AG10803 (cell line): ENCODE data around the gene TNIP1.

Experiments used
- DNase-seq: peaks from one replicate; pipeline ENCODE4 v3.0.0; 2010; ENCODE audit warnings: low read depth
- H3K4me3 ChIP-seq: 2 replicates; pipeline ENCODE4 v1.5.1; 2011; ENCODE audit warnings: mild to moderate bottlenecking, low read length, control low read depth
- TF ChIP-seq, protein P1 (sequence below): conservative IDR thresholded peaks from 2 replicates; pipeline ENCODE4 v1.5.1; 2011; ENCODE audit warnings: mild to moderate bottlenecking, low read length, control low read depth, inconsistent platforms

Gene TNIP1

GRCh38 chr5:150987746-150988145 is 93.1 kb downstream of the TNIP1 start:
- DNase-seq, result no peak
- no peak overlapping the region for H3K4me3 ChIP-seq
- TF ChIP-seq, protein P1, sequence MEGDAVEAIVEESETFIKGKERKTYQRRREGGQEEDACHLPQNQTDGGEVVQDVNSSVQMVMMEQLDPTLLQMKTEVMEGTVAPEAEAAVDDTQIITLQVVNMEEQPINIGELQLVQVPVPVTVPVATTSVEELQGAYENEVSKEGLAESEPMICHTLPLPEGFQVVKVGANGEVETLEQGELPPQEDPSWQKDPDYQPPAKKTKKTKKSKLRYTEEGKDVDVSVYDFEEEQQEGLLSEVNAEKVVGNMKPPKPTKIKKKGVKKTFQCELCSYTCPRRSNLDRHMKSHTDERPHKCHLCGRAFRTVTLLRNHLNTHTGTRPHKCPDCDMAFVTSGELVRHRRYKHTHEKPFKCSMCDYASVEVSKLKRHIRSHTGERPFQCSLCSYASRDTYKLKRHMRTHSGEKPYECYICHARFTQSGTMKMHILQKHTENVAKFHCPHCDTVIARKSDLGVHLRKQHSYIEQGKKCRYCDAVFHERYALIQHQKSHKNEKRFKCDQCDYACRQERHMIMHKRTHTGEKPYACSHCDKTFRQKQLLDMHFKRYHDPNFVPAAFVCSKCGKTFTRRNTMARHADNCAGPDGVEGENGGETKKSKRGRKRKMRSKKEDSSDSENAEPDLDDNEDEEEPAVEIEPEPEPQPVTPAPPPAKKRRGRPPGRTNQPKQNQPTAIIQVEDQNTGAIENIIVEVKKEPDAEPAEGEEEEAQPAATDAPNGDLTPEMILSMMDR, result no peak
